HG03571 (cell line): ENCODE measurements around the gene SMYD1.

ENCODE experiments used
- ATAC-seq: cut with Tn5 transposase; IDR thresholded peaks from one replicate; pipeline ENCODE4 v1.9.1; 2021; ENCODE audit not compliant: unreplicated experiment

SMYD1 gene

DNA sequence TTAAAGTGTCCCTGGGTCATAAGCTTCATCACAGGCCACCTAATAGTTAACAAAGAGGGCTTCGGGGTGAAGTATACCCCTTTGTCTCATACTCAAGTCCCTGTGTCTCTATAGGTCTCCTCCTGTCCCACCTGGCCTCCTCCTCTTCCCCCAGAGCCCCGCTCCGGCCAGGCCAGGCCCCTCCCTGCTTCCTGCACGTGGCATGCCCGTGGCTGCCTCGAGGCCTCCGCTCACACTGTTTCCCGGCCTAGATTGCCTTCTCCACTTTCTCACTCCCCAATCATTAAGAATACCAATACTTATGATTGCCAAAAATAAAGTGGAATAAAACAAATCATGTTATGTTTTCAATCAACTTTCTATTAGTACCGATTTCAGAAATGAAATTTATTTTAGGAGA, 18.8 kb downstream of the SMYD1 start:
- no peak for ATAC-seq

DNA sequence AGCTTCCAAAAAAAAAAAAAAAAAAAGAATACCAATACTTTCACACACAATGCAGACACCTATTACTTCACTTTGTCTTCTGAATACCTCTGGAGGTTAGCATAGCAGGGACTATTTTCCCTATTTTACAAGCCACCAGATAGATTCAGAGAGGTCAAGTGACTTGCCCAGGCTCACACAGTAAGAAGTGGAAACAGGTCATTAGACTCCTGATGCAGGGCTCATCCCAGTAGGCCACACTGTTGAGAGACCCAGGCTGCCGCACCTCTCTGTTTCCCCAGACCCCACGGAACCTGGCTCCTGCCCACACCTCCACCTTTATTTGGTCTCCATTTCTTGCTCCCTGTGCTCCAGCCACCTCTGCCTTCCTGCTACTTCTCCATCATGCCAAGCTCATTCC, 19.4 kb downstream of the SMYD1 start:
- no peak for ATAC-seq

DNA sequence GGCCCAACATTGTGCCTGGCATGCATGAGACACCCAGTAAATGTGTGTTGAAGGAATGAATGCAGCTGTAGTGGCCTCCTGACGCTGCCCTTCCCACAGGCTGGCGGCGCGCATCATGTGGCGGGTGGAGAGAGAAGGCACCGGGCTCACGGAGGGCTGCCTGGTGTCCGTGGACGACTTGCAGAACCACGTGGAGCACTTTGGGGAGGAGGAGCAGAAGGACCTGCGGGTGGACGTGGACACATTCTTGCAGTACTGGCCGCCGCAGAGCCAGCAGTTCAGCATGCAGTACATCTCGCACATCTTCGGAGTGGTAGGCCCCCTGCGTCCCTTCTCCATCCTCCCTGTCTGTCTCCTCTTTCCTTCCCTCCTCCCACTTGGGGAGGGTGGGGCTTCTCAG, 20.1 kb downstream of the SMYD1 start:
- no peak for ATAC-seq

DNA sequence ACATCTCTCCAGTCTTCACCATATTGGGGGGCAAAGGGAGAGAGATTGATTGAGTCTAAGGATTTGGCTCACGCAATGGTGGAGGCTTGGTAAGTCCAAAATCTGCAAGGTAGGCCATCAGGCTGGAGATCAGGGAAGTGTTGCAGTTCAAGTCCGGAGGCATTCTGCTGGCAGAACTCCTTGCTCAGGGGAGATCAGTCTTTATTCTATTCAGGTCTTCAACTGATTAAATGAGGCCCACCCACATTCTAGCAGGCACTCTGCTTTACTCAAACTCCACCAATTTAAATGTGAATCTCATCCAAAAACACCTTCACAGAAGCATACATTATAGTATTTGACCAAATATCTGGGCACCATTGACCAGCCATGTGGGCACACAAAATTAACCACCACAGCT, 21.4 kb downstream of the SMYD1 start:
- no peak for ATAC-seq

DNA sequence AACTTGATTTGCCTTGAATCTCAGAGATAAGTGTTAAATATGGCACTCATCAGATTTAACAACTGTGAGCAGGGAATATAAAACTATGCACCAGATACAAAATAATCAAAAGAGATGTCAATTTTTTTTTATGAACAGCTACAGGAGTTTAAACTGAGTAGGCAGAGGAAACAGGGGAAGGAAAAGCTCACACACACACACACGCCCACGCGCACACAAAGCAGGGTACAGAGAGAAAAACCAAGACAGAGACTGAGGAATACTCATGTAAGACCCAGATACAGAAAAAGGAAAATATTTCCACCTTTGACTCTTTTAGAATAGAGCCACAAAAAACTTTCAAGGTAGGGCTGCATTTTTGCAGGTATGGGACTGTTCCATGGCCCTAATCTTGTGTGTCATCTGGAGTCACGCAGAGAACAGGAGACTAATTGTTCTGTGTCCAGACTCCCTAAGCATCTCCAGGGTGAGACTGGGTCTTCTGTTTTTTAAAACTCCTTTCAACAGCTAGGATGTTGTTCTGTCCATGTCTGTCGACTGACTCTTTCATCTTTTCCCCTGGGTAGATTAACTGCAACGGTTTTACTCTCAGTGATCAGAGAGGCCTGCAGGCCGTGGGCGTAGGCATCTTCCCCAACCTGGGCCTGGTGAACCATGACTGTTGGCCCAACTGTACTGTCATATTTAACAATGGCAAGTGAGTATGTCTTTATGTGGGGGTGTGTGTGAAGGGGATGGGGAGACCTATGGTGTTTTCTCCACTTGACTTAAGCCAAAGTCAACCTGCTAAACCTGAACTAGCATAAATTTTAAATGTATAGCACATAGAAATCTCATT, 23.0 kb downstream of the SMYD1 start:
- ATAC-seq = no peak

DNA sequence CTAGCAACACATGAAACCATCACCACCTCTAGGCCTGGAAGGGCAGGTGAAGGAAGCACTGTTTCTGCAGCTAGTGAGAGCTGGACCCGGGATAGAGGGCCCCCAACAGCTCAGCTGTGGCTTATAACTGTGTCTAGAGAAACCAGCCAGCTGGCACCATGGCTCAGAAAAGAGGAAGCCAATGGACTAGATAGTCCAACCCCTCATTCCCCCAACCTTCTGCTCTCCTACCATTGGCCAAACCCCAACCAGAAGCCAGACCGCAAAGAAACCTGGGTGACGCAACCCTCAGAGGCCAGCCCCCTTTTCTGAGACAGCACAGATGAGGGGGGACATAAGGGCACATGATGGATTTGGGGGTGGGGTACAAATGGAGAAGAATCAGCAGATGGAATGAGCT, 24.3 kb downstream of the SMYD1 start:
- no peak for ATAC-seq

DNA sequence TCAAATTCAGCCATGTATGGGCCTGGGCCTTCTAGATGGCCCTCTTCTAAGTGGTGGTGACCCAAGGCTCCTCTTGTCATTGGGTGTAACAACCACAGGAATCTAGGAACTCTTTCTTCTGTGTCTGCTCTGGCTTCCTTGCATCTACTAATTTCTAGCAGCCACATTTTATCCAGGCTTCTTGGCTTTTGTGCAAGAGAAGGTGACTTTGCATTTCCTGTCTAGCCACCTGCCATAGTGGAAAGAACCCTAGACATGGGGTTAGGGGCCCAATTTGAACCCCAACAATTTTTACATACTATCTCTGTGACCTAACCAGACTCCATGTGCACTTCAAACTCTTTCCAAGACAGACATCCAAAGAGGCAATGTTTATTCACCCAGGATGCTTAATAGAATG, 25.1 kb downstream of the SMYD1 start:
- no peak for ATAC-seq

DNA sequence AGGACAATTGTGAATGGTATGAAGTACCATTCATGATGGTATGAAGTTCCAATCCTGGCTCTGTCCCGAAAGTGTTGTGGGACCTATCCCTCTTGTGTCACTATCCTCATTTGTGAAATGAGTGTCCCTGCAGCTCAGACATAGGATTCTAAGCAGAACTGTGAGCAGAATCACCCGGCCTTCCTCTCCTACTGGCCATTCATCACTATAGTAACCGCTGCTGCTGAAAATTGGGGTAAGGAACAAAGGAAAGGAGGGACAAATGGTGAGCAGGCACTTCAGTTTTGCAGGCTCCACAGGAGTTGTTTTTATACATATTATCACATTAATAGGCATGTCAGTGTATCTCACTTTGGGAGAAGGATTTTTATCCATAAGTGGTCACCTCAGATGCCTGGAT, 27.4 kb downstream of the SMYD1 start:
- ATAC-seq = no peak

DNA sequence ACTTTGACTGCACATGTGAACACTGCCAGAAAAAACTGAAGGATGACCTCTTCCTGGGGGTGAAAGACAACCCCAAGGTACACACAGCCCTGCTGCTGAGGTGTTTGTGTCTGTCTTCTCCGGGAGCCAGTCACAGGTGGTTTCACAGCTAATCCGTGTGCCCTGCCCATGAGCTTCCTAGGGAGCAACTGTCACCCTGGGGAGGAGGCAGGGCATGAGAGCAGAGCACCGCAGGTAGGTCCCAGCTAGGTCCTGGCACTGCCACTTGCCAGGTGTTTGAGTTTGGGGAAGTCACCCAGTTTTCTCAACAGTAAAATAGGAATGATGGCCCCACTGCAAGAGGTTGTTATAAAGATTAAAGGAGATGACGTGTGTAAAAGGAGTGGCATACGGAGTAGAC, 29.1 kb downstream of the SMYD1 start:
- ATAC-seq = no peak

DNA sequence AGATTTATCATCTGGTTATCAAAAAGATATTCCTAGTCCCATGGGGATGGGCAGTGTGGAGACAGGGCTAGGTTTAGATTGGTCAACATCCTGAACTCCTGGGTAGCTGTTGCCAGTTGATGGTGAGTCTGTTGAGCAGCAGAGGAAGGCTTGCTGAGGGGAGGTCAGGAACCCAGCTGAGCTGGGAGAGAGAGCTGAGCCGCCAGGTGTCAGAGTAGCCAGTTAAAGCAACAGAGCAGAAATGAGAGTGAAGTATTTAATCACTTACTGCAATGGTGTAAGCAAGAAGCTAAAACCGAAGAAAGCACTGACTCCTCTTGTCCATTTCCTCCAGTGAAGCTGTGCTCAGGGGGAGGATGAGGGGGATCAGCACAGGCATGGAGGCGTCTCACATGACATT, 29.6 kb downstream of the SMYD1 start:
- ATAC-seq = no peak

DNA sequence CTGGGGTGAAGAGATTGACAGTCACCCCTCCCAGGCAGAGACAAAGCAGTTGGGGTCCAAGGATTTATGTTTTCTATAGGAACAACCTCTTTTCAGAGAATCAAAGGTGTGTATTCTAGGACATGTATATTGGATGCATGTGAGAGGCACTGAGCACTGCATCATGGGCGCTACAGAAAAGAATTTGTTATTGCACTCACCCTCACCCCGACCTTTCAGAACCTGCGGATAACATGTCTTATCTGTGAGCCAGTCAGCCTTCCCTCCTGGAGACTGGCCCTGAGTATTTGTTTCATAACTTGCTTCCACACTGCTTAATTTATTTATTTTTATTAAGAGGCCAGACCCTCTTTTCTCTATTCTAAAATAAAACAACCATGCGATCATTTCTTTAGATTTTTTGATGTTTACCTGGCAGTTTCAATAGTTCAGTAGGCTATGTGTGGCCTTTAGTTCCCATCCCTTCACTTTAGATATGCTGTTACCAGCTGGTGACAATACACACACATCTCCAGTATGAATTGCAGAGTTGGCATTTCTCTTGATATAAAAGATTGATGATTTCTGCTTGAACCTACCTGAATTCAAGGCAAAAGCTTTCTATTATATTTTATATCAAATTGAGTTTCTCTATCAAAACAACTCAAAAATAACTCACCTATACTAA, 30.4 kb downstream of the SMYD1 start:
- ATAC-seq = no peak

DNA sequence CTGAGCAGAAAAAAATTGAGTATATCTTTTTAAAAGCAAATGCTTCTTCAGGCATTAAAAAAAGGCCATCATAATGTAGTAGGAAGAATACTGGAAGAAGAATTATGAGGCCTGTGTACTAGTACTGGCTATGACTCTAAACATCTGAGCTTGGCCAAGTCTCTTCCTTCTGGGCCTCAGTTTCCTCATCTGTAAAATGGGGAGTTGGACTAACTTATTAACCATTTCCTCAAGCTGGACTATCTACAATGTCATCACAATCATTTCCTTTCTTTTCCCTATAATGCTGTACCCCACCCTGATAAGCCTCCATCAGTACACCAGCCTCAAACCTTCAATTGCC, 30.9 kb downstream of the SMYD1 start:
- ATAC-seq = no peak

DNA sequence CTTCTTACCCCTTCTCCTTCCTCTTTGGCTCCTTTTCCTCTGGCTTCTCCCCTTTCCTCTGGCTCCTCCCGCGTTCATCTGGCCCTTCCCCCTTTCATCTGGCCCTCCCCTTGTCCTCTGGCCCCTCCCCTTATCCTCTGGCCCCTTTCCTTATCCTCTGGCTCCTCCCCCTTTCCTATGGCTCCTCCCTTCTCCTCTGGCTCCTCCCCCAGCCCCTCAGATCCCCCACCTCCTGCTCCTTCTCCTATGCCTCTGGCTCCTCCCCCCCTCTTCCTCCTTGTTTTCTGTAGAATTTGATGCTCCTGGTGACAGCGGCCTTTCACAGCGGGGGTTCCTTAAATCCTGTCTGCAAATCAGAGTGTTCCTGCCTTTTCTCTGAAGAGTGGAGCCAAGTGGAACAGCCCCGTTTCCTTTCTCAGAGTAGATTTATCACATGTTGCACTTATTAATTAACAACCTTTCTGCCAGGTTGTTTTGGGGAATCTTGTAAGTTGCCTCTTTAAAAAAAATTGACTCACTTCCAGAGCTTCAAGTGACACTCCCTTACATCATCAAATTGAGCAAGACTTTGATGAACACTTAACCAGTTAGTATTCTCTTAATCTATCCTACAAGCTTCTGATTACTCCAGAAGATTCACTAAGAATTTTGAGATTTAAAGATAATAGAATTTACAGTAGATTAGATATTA, 32.3 kb downstream of the SMYD1 start:
- no peak for ATAC-seq

DNA sequence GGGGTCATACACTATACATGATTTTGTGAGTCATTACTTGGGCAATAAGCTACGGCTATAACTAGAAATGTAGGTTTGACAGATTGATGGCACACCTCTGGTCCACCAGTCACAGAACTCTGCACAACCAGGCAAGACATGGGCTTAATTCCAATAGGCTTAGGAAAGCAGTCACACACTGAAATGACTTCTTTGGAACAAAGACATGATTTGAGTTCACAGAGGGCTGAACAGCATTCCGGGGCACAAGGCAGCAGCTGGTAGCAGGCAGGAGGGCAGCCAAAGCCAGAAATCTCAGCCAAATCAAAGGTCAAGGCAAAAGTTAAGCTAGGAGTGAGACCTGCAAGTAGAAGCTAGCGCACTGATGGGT, 32.8 kb downstream of the SMYD1 start:
- ATAC-seq = no peak

DNA sequence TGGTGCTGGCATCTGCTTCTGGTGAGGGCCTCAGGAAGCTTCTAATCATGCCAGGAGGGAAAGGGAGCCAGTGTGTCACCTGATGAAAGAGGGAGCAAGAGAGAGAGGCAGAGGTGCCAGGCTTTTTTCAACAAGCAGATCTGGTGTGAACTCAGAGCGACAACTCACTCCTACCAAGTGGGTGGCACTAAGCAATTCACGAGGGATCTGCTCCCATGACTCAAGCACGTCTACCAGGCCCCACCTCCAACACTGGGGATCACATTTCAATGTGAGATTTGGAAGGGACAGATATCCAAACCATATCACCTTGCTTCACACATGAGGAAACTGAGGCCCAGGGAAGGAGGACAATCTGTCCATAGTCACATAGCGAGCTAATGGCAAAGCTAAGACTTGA, 41.2 kb downstream of the SMYD1 start:
- ATAC-seq = no peak

DNA sequence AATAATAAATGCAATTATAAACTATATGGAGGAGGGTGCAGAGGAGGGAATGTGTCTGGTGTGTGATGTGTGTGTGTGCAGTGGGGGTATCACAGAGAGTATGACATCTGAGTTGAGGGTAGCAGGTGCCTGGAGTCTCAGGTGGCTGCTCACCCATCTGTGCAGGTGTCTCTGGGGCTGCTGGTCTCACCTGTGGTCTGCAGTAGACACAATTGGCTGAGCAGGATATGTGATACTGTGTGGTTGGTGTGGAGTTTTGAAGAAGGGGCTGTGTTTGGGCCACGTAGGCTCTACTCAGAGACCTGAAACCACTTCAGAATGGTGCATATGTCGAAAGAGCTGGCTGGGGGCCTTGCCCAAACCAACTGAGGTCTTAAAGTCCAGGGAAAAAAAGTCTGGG, 43.2 kb downstream of the SMYD1 start:
- no peak for ATAC-seq

DNA sequence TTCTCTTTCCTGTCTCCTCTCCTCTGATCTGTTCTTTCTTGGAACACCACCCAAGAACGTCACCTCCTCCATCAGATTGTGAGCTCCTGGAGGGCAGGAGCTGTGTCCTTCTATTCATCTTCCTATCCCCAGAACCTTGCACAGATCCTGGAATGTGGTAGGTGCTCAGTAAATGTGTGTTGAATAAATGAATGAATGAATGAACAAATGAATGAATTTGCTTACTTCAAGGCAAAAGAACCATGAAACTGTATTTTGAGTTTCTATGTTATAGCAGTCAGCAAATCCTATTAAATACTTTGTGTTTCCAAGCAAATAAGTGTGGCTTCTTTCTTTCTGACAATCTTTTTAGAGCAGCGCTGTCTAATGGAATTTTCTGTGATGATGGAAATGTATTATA, 45.4 kb downstream of the SMYD1 start:
- no peak for ATAC-seq

DNA sequence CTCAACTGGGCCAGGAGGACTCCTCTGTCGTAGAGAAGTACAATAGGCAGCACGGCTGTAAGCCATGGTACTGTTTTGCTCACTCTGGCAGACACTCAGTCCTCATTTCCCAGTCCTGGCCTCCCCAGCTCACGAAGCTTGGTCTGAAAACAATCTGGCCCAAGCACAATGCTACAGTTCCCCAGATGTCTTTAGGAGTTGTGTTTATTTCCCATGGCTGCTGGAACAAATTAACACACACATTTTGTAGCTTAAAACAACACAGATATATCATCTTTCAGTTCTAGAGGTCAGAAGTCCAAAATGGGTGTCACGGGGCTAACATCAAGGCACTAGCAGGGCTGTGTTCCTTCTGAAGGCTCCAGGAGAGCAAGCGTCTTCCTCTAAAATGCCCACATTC, 47.3 kb downstream of the SMYD1 start:
- no peak for ATAC-seq

DNA sequence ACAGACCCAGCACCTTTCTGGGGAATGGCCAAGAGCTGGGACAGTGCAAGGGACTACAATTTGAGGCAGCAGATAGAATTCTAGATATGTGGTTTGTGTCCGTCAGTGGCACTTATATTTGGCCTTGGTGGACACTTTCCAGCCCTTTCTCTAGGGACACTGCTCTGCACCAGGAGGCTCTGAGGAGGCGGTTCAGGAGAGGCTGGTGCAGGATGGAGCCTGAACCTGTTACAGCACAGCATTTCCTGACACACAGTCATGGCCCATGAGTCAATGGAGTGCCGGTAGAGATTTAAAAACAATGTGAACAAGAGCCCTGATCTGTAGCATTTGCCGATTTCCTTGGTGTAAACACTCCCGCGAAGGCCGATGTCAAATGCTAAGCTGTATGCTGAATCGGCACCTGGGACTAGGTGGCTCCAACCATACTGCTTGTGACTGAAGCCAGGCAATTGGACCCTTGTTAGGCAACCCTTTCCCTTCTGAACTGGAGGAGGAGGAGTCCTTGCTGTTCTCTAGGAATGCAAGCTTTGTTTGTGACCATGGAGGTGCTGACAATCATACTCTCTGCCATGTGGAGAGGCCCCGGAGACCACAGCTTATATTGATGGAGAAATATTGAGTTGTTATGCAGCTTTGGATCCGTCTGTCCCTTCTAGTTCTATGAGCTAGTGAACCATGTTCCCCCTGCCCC, 48.3 kb downstream of the SMYD1 start:
- no peak for ATAC-seq

DNA sequence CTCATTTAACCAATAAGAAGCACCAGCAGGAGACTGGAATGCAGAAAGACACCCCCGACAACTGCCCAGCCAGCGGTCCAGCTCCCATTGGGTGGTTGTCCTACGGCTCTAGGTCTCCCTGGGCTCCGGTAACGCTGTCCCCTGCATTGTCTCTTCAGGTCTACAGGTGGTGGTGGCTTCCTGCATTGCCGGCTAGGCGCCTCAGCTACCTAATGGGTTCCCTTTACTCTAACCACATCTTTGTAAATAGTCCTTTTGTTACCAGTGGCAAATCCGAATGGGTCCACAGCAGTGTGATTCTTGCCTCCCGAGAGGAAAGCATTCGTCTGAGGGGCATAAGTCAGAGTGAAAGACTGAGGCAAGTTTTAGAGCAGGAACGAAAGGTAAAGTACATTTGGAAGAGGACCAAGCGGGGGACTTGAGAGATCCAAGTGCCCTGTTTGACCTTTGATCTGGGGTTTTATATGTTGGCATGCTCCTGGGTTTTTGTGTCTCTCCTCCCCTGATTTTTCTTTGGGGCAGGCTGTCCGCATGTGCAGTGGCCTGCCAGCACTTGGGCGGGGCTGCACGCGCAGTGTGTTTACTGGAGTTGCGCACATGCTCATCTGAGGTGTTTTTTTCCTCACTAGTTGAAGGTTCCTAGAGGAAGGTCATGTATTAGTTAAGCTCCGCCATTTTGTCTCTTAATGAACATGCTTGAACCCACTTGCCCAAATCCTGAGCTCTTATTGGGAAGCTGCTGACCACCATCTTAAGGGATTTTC, 49.2 kb downstream of the SMYD1 start:
- no peak for ATAC-seq

DNA sequence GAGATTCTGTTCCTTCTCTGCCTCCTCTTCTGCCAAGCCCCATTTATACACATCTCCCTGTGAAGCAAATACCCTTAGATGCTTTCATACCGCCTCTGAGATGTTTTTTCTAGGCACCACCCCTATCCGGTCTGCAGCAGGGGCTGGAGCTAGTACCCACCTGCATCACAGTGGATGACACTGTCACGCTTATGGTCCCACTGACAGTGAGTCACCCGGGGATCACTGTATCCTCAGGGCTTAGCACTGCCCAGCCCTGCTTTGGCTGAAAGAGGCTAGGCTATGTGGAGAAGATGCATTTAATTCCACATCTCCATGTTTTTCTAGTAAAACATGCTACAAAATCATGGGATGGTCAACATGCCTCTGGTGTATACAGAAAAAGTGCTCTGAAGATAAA, 50.3 kb downstream of the SMYD1 start:
- no peak for ATAC-seq
